ENCODE results near the gene GUCA1A. TPM values are rescaled to one million over a fixed set of nuclear protein-coding genes. Genes with fewer than 3 reads are reported as not detected.

GUCA1A gene
- total RNA-seq, 1 donor from 2014 or later, result not detected

DNA sequence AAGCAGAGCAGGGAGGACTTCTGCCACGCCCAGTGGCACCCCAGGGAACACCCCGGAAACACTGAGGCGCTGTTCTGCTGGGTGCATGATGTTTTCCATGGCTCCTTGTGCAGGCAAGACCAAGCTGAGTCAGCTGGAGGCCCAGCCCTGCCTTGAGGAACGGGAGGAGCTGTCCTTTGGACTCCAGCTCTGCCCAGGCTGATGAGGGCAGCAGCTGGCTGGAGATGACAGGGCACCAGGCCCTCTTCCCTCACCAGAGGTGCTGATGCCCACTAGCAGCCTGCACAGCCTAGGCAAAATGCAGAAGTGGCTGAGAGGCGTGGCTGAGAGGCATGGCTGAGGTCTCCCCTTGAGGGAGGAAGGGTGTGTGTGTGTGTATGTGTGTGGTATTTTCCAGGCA, 33.1 kb upstream of the GUCA1A start:
- DNase-seq (ENCODE audit: low spot score), result no peak
- Mint-ChIP-seq H3K27me3 (ENCODE audit: low read depth) (no peaks in the 10 kb centered on the region), H3K27ac (ENCODE audit: unreplicated experiment) (no peak overlapping the region), H3K36me3 (ENCODE audit: low read depth) (no peaks in the 10 kb centered on the region), H3K4me3 (ENCODE audit: unreplicated experiment) (no peak overlapping the region), H3K9me3 (ENCODE audit: low read depth) (no peaks in the 10 kb centered on the region), H3K4me1 (ENCODE audit: low read depth) (peaks cover 40% of the 10 kb centered on the region)
- TF ChIP-seq, protein P1, sequence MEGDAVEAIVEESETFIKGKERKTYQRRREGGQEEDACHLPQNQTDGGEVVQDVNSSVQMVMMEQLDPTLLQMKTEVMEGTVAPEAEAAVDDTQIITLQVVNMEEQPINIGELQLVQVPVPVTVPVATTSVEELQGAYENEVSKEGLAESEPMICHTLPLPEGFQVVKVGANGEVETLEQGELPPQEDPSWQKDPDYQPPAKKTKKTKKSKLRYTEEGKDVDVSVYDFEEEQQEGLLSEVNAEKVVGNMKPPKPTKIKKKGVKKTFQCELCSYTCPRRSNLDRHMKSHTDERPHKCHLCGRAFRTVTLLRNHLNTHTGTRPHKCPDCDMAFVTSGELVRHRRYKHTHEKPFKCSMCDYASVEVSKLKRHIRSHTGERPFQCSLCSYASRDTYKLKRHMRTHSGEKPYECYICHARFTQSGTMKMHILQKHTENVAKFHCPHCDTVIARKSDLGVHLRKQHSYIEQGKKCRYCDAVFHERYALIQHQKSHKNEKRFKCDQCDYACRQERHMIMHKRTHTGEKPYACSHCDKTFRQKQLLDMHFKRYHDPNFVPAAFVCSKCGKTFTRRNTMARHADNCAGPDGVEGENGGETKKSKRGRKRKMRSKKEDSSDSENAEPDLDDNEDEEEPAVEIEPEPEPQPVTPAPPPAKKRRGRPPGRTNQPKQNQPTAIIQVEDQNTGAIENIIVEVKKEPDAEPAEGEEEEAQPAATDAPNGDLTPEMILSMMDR (IDR thresholded peaks at IDR 0.05), result no peak

DNA sequence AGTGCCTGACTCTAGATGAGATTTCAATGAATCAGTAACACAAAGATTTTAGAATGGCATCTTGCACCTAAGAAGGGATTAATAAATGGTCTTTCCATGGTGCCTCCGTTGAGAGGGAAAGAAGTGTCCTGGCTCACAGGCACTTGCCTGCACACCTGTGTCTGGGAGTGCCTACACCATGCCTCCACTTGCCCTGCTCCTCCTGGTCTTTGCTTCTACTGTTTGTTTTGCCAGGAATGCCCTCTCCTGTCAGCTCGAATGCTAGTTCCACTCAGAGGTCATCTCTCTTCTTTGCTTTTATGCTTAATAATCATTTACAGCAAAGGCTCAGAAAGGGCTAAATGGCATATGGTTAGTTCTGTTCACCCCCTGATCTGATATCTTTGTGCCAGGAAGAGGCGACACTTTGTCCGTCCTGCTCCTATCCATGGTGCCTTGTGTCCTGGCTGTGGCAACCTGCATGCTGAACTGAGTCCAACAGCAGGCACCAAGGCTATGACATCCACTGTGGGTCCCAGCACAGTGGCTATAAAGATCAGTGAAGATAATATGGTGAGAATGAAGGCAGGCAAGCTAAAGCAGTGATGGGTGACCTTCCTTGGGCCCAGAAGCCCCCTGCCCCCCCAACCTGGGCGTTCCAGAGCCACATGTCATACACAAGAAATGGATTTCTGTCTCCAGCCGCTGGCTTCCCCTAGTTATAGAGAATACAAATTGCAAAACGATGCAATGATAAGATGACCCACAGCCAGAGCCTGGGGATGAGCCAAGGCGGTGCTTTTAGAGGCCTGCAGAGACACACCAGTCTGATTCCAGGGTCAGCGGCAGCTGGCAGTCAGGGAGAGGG, 32.2 kb upstream of the GUCA1A start:
- no peak for DNase-seq (ENCODE audit: low spot score)
- Mint-ChIP-seq H3K4me1 (ENCODE audit: low read depth) (peaks cover 40% of the 10 kb centered on the region), H3K27me3 (ENCODE audit: low read depth) (peaks cover 2% of the 10 kb centered on the region), H3K36me3 (ENCODE audit: low read depth) (no peaks in the 10 kb centered on the region), H3K4me3 (ENCODE audit: unreplicated experiment) (peak overlapping the region; percentile 84), H3K27ac (ENCODE audit: unreplicated experiment) (no peak overlapping the region), H3K9me3 (ENCODE audit: low read depth) (no peaks in the 10 kb centered on the region)
- TF ChIP-seq, protein P1 (IDR thresholded peaks at IDR 0.05), result no peak

DNA sequence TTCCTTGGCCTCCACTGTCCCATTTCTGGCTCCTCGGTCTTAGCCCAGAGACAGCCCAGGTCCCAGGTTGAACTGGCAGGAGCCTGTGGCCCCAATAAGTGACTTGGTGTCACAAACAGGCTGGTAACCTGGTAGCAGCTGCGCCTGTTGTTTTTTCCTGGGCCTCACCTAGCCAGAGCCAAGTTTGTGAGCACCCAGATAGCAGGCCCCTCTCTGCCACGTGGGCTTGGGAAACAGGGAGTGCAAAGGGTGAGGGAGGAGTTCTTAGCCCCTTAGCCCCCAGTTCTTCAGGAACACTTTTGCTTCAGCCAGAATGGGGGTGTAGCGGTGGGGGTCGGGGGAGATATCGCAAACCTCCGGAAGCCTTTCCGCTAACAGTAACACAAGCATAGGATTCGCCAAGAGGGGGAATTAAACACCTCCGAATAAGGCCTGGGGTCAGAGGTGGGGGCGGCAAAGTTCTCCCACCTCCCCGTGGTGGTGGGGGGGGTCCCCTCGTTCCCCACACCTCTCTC, 31.5 kb upstream of the GUCA1A start:
- TF ChIP-seq, protein P1 (IDR thresholded peaks at IDR 0.05), result no peak
- Mint-ChIP-seq H3K27ac (ENCODE audit: unreplicated experiment) (peak overlapping the region; percentile 17), H3K4me3 (ENCODE audit: unreplicated experiment) (peak overlapping the region; percentile 84), H3K4me1 (ENCODE audit: low read depth) (peaks cover 36% of the 10 kb centered on the region), H3K27me3 (ENCODE audit: low read depth) (peaks cover 2% of the 10 kb centered on the region), H3K9me3 (ENCODE audit: low read depth) (no peaks in the 10 kb centered on the region), H3K36me3 (ENCODE audit: low read depth) (no peaks in the 10 kb centered on the region)
- no peak for DNase-seq (ENCODE audit: low spot score)

DNA sequence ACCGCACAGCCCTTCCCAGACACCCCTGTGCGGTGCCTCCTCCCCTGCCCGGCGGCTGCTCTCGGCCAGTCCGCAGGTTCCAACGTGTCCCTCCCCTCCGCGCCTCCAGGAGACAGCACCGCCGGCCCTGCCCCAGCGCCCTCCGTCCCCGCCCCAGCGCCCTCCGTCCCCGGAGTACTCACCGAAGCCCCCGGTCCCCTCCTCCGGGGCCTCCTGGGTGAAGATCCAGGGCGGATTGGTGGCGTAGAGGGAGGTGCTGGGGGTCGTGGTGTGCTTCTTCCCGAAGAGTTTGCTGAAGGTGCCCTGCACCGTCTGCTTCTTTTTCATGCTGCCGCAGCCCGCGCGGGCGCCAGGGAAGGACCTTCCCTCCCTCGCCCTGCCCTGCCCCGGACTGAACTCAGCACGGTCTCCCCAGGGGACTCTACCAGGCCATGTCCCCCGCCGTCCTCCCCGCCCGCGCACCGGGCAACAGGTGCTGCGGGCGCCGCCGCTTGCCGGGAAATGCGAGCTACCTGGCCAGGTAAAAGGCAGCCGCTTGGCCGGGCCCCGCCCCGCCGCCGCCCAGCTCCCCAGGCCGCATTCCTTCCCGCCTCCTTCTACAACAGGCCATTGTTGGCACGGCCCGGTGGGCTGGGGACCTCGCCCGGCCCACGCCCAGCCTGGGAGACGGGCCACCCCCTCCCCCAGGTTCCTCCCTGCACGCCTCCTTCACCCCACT, 30.9 kb upstream of the GUCA1A start, which contains the start of gene C6orf132:
TSS of gene C6orf132 (minus strand) at position 503 of the 718 bp plus-strand sequence. CDS start at position 327, 176 bp downstream.
- DNase-seq (ENCODE audit: low spot score), result no peak
- no peaks in the 10 kb centered on the region for H3K9me3 Mint-ChIP-seq (ENCODE audit: low read depth)
- H3K4me1 Mint-ChIP-seq (ENCODE audit: low read depth), result peaks cover 30% of the 10 kb centered on the region
- H3K27ac Mint-ChIP-seq (ENCODE audit: unreplicated experiment), result peak within 1 kb of the TSS; percentile 94
- peaks cover 2% of the 10 kb centered on the region for H3K27me3 Mint-ChIP-seq (ENCODE audit: low read depth)
- peak within 1 kb of the TSS; percentile 84 for H3K4me3 Mint-ChIP-seq (ENCODE audit: unreplicated experiment)
- H3K36me3 Mint-ChIP-seq (ENCODE audit: low read depth), result no peaks in the 10 kb centered on the region
- TF ChIP-seq, protein P1 (IDR thresholded peaks at IDR 0.05), result peak; percentile 34

DNA sequence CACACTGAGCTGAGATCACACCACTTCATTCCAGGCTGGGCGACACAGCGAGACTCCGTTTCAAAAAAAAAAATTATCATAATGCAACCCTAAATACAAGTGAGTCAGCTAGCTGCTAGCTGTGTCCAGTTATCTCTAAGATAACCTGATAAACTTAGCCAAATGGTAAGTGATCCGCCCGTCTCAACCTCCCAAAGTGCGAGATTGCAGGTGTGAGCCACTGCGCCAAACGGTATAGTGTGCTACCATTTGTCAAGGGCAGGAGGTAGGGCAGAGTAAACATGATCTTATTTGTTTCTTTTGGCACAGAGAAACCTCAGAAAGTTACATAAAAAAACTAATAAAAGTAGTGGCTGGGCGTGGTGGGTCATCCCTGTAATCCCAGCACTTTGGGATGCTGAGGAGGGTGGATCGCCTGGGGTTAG, 26.0 kb upstream of the GUCA1A start:
- Mint-ChIP-seq H3K4me1 (ENCODE audit: low read depth) (peaks cover 5% of the 10 kb centered on the region), H3K36me3 (ENCODE audit: low read depth) (no peaks in the 10 kb centered on the region), H3K9me3 (ENCODE audit: low read depth) (no peaks in the 10 kb centered on the region), H3K27me3 (ENCODE audit: low read depth) (peaks cover 4% of the 10 kb centered on the region), H3K4me3 (ENCODE audit: unreplicated experiment) (no peak overlapping the region), H3K27ac (ENCODE audit: unreplicated experiment) (no peak overlapping the region)
- TF ChIP-seq, protein P1 (IDR thresholded peaks at IDR 0.05), result no peak
- no peak for DNase-seq (ENCODE audit: low spot score)

Data from chondrocyte (in vitro differentiated cells).